HCT116 (cell line): Measurements from ENCODE around the gene ADAM15. TPM values are rescaled to one million over a fixed set of nuclear protein-coding genes. Genes with fewer than 3 reads are reported as not detected.

Experiments
- ATAC-seq: fragments of 200-7000 bp; cut with Tn5 transposase; 2 replicates; pipeline ENCODE4 v1.9.1; 2020; ENCODE audit warnings: mild to moderate bottlenecking, moderate library complexity
- BruUV-seq: library from RNA; stranded (reverse); fragments of 400-500 nt; replicated peaks from 2 replicates; lab custom pipeline; 2021; lab: Mats Ljungman, UMichigan
- CTCF ChIA-PET: fragments of 300-600 bp; sonication (Branson Sonifier 250); formaldehyde crosslinking; loops from one replicate; lab custom pipeline; 2021; ENCODE audit warnings: antibody characterized with exemption; lab: Charles Lee
- POLR2A ChIA-PET: fragments of 300-600, 350-600 bp; sonication (Branson Sonifier 250); formaldehyde crosslinking; loops from one replicate; lab custom pipeline; 2021; ENCODE audit warnings: antibody characterized with exemption; lab: Charles Lee
- RAD21 ChIA-PET, 2 experiments: fragments of 300-600 bp; sonication (Branson Sonifier 250); formaldehyde crosslinking; loops; one replicate each; lab custom pipeline; 2023; ENCODE audit warnings: low total read pairs in 2 of 2; ENCODE audit not compliant: uncharacterized antibody in 2 of 2, unreplicated experiment in 2 of 2, low non-redundant PET in 1 of 2; lab: Charles Lee
- DNase-seq: peaks from one replicate; pipeline ENCODE4 v3.0.0-alpha.2; 2010; ENCODE audit warnings: low read depth, low spot score
- H2AFZ ChIP-seq: fragments of 200-600 bp; shearing (Covaris generic), sonication (generic); 2 replicates; pipeline ENCODE4 v1.6.1; 2017; ENCODE audit warnings: low read depth, mixed run types, mixed read lengths, antibody characterized with exemption, low read length; ENCODE audit not compliant: poor library complexity, severe bottlenecking
- H3K27ac ChIP-seq: 2 replicates; pipeline ENCODE4 v1.5.1; 2012; ENCODE audit warnings: low read depth, low read length
- H3K27me3 ChIP-seq: fragments of 200-600 bp; sonication (generic); 2 replicates; pipeline ENCODE4 v1.6.1; 2016; ENCODE audit warnings: mixed run types, low read length, mixed read lengths; ENCODE audit not compliant: insufficient read depth
- H3K36me3 ChIP-seq, 2 experiments: fragments of 200-500 bp in 1 of 2; fragments of 200-600 bp in 1 of 2; sonication (Bioruptor generic) in 1 of 2; sonication (generic) in 1 of 2; 2 replicates each; pipeline versions ENCODE4 v1.5.1 to v1.6.1; 2014 to 2016; ENCODE audit warnings: low read length in 2 of 2, inconsistent platforms in 1 of 2, mixed read lengths in 1 of 2, mixed run types in 1 of 2; ENCODE audit not compliant: insufficient read depth in 2 of 2, control insufficient read depth in 1 of 2
- H3K4me1 ChIP-seq, 2 experiments: fragments of 200-600 bp in 1 of 2; sonication (generic) in 1 of 2; 2 replicates each; pipeline versions ENCODE4 v1.5.1 to v1.6.1; 2012 to 2017; ENCODE audit warnings: low read length in 2 of 2, inconsistent platforms in 1 of 2, mild to moderate bottlenecking in 1 of 2, mixed read lengths in 1 of 2, mixed run types in 1 of 2, moderate library complexity in 1 of 2; ENCODE audit not compliant: insufficient read depth in 2 of 2, control insufficient read depth in 1 of 2
- H3K4me2 ChIP-seq: fragments of 200-600 bp; sonication (generic); 2 replicates; pipeline ENCODE4 v1.6.1; 2017; ENCODE audit warnings: mixed run types, low read length, mixed read lengths
- H3K4me3 ChIP-seq, 2 experiments: fragments of 200-600 bp in 1 of 2; sonication (generic) in 1 of 2; replicated peaks in 1 of 2; 2 replicates each; pipeline ENCODE4 v1.5.1; 2011 to 2016; ENCODE audit warnings: low read length in 2 of 2, control low read depth in 1 of 2, low read depth in 1 of 2, mild to moderate bottlenecking in 1 of 2, mixed read lengths in 1 of 2, mixed run types in 1 of 2
- H3K79me2 ChIP-seq: fragments of 200-600 bp; sonication (generic); 2 replicates; pipeline ENCODE4 v1.6.1; 2017; ENCODE audit warnings: mild to moderate bottlenecking, mixed run types, low read length, moderate library complexity, mixed read lengths; ENCODE audit not compliant: insufficient read depth
- H3K9ac ChIP-seq: fragments of 200-600 bp; sonication (generic); 2 replicates; pipeline ENCODE4 v1.6.1; 2016; ENCODE audit warnings: low read length, mixed read lengths
- H3K9me2 ChIP-seq: fragments of 200-600 bp; sonication (generic), shearing (Covaris generic); 2 replicates; pipeline ENCODE4 v1.6.1; 2017; ENCODE audit warnings: mixed run types, mild to moderate bottlenecking, moderate library complexity; ENCODE audit not compliant: insufficient read depth
- H3K9me3 ChIP-seq, 2 experiments: fragments of 200-500 bp in 1 of 2; fragments of 200-600 bp in 1 of 2; sonication (Bioruptor generic) in 1 of 2; sonication (generic) in 1 of 2; 2 replicates each; pipeline ENCODE4 v1.6.1; 2014 to 2017; ENCODE audit warnings: low read length in 2 of 2, mixed read lengths in 2 of 2, inconsistent platforms in 1 of 2, low read depth in 1 of 2, mild to moderate bottlenecking in 1 of 2, mixed run types in 1 of 2, moderate library complexity in 1 of 2; ENCODE audit not compliant: control insufficient read depth in 1 of 2, insufficient read depth in 1 of 2
- H4K20me1 ChIP-seq: fragments of 200-600 bp; sonication (generic), shearing (Covaris generic); 2 replicates; pipeline ENCODE4 v1.6.1; 2017; ENCODE audit warnings: mixed run types, mild to moderate bottlenecking, moderate library complexity; ENCODE audit not compliant: insufficient read depth
- CBX3 ChIP-seq: IDR thresholded peaks from 2 replicates; pipeline ENCODE4 v1.6.1; 2012; ENCODE audit warnings: low read depth
- TCF7L2 ChIP-seq: IDR thresholded peaks from 2 replicates; pipeline ENCODE4 v1.7.0; 2011; ENCODE audit warnings: borderline replicate concordance, inconsistent platforms; ENCODE audit not compliant: insufficient read depth, insufficient read length; ENCODE audit errors: extremely low read depth
- intact Hi-C: fragments of 100-400 bp; cut with micrococcal nuclease; formaldehyde crosslinking; loops from 2 replicates; pipeline ENCODE4 v1.10.0; 2022
- total RNA-seq: library from RNA; stranded (reverse); gene quantifications from one replicate; pipeline ENCODE4 v1.2.1, GENCODE V29; 2021; ENCODE audit not compliant: unreplicated experiment
- TF ChIP-seq, protein P1 (sequence below): IDR thresholded peaks from 2 replicates; pipeline ENCODE4 v1.6.1; 2012
- TF ChIP-seq, protein P2 (sequence below): IDR thresholded peaks from 2 replicates; pipeline ENCODE4 v1.6.1; 2011; ENCODE audit warnings: mild to moderate bottlenecking, low read length, moderate library complexity; ENCODE audit not compliant: insufficient replicate concordance; ENCODE audit errors: extremely low read depth

The ADAM15 gene
- total RNA-seq, 1 experiment from 2014 or later: 149 TPM

DNA sequence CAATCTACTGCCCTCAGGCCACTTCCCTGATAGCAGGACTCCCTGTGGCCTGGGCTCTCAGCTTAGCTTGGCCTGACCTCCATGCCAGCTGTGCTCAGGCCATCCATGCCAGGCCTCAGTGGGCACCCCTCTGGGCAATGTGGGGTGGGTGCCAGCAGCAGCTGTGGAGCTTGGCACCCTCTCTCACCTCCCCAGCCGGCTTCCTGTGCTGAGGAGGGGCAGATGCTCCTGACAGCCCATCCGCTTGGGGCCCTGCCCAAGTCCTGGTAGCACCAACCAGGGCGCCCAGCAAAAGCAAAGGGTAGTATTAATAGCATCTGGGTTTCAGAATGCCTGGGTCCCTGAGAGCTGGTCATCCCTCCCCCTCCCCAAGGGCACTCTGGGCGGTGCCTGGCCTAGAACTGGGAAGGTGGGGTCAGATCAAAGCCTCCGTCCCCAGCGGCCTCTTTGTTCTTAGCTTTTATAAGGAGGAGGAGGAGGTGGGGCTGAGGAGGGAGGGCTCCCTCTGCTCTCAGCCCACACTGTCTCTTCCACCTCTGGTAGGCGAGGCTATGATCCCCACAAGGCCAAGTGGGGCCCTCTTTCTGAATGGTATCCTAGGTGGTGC is 18.5 kb downstream of the ADAM15 start:
- Histone ChIP-seq H3K79me2 (0 out of 2 replicates have a peak, but pooled peaks cover 3% of the 10 kb centered on the region), H2AFZ (no peak overlapping the region), H3K9me2 (no peaks in the 10 kb centered on the region), H3K36me3 (peaks cover 0 to 13% of the 10 kb centered on the region in 2 experiments; a peak in 2 of 4 replicates), H3K27ac (no peak overlapping the region), H3K27me3 (no peaks in the 10 kb centered on the region), H3K4me1 (peaks cover 14 to 24% of the 10 kb centered on the region in 2 experiments), H3K4me3 (no peak overlapping the region), H3K9me3 (no peaks in the 10 kb centered on the region), H3K9ac (no peak overlapping the region), H3K4me2 (no peak overlapping the region), H4K20me1 (no peaks in the 10 kb centered on the region)
- intact Hi-C loops: loop anchor here (2.0 kb wide), 1 partner anchor 15 kb away; no protein-coding TSS in a partner anchor
- CTCF ChIA-PET: interaction anchor here (1.3 kb wide), 1 partner anchor 19 kb away, joined by 4 read pairs; the partner anchor contains the start of gene ADAM15
- BruUV-seq: no TSS peak
- POLR2A ChIA-PET: no interaction called here
- TF ChIP-seq TCF7L2 (peak; percentile 93), CBX3 (no peak)
- TF ChIP-seq, protein P1, sequence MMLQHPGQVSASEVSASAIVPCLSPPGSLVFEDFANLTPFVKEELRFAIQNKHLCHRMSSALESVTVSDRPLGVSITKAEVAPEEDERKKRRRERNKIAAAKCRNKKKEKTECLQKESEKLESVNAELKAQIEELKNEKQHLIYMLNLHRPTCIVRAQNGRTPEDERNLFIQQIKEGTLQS: no peak
- TF ChIP-seq, protein P2, sequence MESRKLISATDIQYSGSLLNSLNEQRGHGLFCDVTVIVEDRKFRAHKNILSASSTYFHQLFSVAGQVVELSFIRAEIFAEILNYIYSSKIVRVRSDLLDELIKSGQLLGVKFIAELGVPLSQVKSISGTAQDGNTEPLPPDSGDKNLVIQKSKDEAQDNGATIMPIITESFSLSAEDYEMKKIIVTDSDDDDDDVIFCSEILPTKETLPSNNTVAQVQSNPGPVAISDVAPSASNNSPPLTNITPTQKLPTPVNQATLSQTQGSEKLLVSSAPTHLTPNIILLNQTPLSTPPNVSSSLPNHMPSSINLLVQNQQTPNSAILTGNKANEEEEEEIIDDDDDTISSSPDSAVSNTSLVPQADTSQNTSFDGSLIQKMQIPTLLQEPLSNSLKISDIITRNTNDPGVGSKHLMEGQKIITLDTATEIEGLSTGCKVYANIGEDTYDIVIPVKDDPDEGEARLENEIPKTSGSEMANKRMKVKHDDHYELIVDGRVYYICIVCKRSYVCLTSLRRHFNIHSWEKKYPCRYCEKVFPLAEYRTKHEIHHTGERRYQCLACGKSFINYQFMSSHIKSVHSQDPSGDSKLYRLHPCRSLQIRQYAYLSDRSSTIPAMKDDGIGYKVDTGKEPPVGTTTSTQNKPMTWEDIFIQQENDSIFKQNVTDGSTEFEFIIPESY: no peak
- DNase-seq: no peak
- ATAC-seq: no peak
- RAD21 ChIA-PET: interaction anchor here (0.6 kb wide), 2 partner anchors 43 to 68 kb away, joined by 4 read pairs; no protein-coding TSS in a partner anchor
